IMR-90 (cell line): ENCODE results near the gene RAB20. TPM values are rescaled to one million over a fixed set of nuclear protein-coding genes. Genes with fewer than 3 reads are reported as not detected.

Experiments
- ATAC-seq: fragments of 200-7000 bp; cut with Tn5 transposase; 2 replicates; pipeline ENCODE4 v1.9.1; 2020; ENCODE audit warnings: low read depth, mild to moderate bottlenecking, moderate library complexity
- BruUV-seq: library from RNA; stranded (reverse); fragments of 400-500 nt; replicated peaks from 2 replicates; lab custom pipeline; 2021; lab: Mats Ljungman, UMichigan
- CTCF ChIA-PET: fragments of 300-600 bp; formaldehyde crosslinking; extraction: SDS; loops from one replicate; lab custom pipeline; 2021; ENCODE audit warnings: antibody characterized with exemption; lab: Yijun Ruan, JAX
- POLR2A ChIA-PET: fragments of 300-600 bp; sonication (Branson Sonifier 250); formaldehyde crosslinking; loops from one replicate; lab custom pipeline; 2022; ENCODE audit warnings: antibody characterized with exemption; ENCODE audit not compliant: unreplicated experiment; lab: Charles Lee
- DNase-seq: peaks from one replicate; pipeline ENCODE4 v3.0.0; 2013
- H2AFZ ChIP-seq: replicated peaks from 2 replicates; pipeline ENCODE3; 2013; ENCODE audit warnings: low read length, mild to moderate bottlenecking; ENCODE audit not compliant: poor library complexity
- H2AK5ac ChIP-seq: 2 replicates; pipeline ENCODE4 v1.6.1; 2013; ENCODE audit warnings: low read depth, low read length, inconsistent platforms
- H2AK9ac ChIP-seq: replicated peaks from 2 replicates; pipeline ENCODE3; 2013; ENCODE audit warnings: mild to moderate bottlenecking, low read depth, low read length, moderate library complexity; ENCODE audit not compliant: poor library complexity
- H2BK120ac ChIP-seq: 2 replicates; pipeline ENCODE4 v1.6.1; 2013; ENCODE audit warnings: low read depth, low read length, inconsistent platforms
- H2BK15ac ChIP-seq: 3 replicates; pipeline ENCODE4 v1.6.1; 2013; ENCODE audit warnings: low read depth, low read length, inconsistent platforms
- H2BK20ac ChIP-seq: 2 replicates; pipeline ENCODE4 v1.6.1; 2013; ENCODE audit warnings: low read depth, mild to moderate bottlenecking, inconsistent platforms, low read length, moderate library complexity
- H2BK5ac ChIP-seq: 2 replicates; pipeline ENCODE4 v1.6.1; 2013; ENCODE audit warnings: mild to moderate bottlenecking, low read depth, low read length, inconsistent platforms; ENCODE audit not compliant: poor library complexity, severe bottlenecking
- H3K14ac ChIP-seq: replicated peaks from 2 replicates; pipeline ENCODE4 v1.6.1; 2013; ENCODE audit warnings: low read depth, low read length, inconsistent platforms
- H3K18ac ChIP-seq: 2 replicates; pipeline ENCODE4 v1.6.1; 2013; ENCODE audit warnings: low read depth, low read length, control low read depth
- H3K23ac ChIP-seq: 2 replicates; pipeline ENCODE4 v1.6.1; 2013; ENCODE audit warnings: low read depth, low read length, inconsistent platforms
- H3K27ac ChIP-seq: 2 replicates; pipeline ENCODE4 v1.5.1; 2013; ENCODE audit warnings: mild to moderate bottlenecking, control low read depth, low read length; ENCODE audit not compliant: insufficient read depth
- H3K27me3 ChIP-seq: 2 replicates; pipeline ENCODE4 v1.6.1; 2013; ENCODE audit warnings: low read length; ENCODE audit not compliant: control insufficient read depth, insufficient read depth
- H3K36me3 ChIP-seq: 2 replicates; pipeline ENCODE4 v1.6.1; 2013; ENCODE audit warnings: low read length, mixed read lengths; ENCODE audit not compliant: control insufficient read depth, insufficient read depth
- H3K4ac ChIP-seq: 2 replicates; pipeline ENCODE4 v1.6.1; 2013; ENCODE audit warnings: low read depth, low read length, inconsistent platforms
- H3K4me1 ChIP-seq: 2 replicates; pipeline ENCODE4 v1.6.1; 2013; ENCODE audit warnings: low read length, mixed read lengths; ENCODE audit not compliant: control insufficient read depth, insufficient read depth
- H3K4me2 ChIP-seq: 2 replicates; pipeline ENCODE4 v1.6.1; 2013; ENCODE audit warnings: low read depth, mild to moderate bottlenecking, control low read depth, low read length, moderate library complexity
- H3K4me3 ChIP-seq: 2 replicates; pipeline ENCODE4 v1.5.1; 2013; ENCODE audit warnings: low read depth, mild to moderate bottlenecking, control low read depth, low read length, moderate library complexity; ENCODE audit not compliant: insufficient read depth
- H3K56ac ChIP-seq: 2 replicates; pipeline ENCODE4 v1.6.1; 2013; ENCODE audit warnings: low read length, inconsistent platforms; ENCODE audit not compliant: insufficient read depth; ENCODE audit errors: extremely low read depth
- H3K79me1 ChIP-seq, 2 experiments: 2 replicates each; pipeline ENCODE4 v1.6.1; 2013; ENCODE audit warnings: low read length in 2 of 2, inconsistent platforms in 1 of 2, low read depth in 1 of 2
- H3K9ac ChIP-seq: 2 replicates; pipeline ENCODE4 v1.6.1; 2013; ENCODE audit warnings: low read depth, low read length, control low read depth
- H3K9me1 ChIP-seq: 2 replicates; pipeline ENCODE4 v1.6.1; 2013; ENCODE audit warnings: low read length, inconsistent platforms; ENCODE audit not compliant: insufficient read depth
- H3K9me3 ChIP-seq: 2 replicates; pipeline ENCODE4 v1.6.1; 2013; ENCODE audit warnings: low read length; ENCODE audit not compliant: control insufficient read depth, insufficient read depth
- H4K20me1 ChIP-seq: 2 replicates; pipeline ENCODE4 v1.6.1; 2013; ENCODE audit warnings: low read length, inconsistent platforms; ENCODE audit not compliant: insufficient read depth
- H4K5ac ChIP-seq: 2 replicates; pipeline ENCODE4 v1.6.1; 2013; ENCODE audit warnings: mild to moderate bottlenecking, low read depth, low read length, control low read depth
- H4K8ac ChIP-seq, 2 experiments: 2 replicates each; pipeline ENCODE4 v1.6.1; 2013; ENCODE audit warnings: low read depth in 2 of 2, low read length in 2 of 2, control low read depth in 1 of 2, inconsistent platforms in 1 of 2
- H4K91ac ChIP-seq: 2 replicates; pipeline ENCODE4 v1.6.1; 2013; ENCODE audit warnings: low read depth, low read length, inconsistent platforms; ENCODE audit not compliant: insufficient read depth
- CEBPB ChIP-seq: IDR thresholded peaks from 2 replicates; pipeline ENCODE4 v1.6.1; 2012; ENCODE audit warnings: low read depth, low read length, improper control_type of control experiment
- MAFK ChIP-seq: IDR thresholded peaks from 2 replicates; pipeline ENCODE4 v1.6.1; 2012; ENCODE audit warnings: low read depth, low read length, improper control_type of control experiment
- NFE2L2 ChIP-seq: fragments of 150-350 bp; IDR thresholded peaks from 2 replicates; pipeline ENCODE4 v1.6.1; 2016; ENCODE audit warnings: low read depth, mild to moderate bottlenecking, low read length
- POLR2A ChIP-seq: IDR thresholded peaks from 2 replicates; pipeline ENCODE4 v1.6.1; 2012; ENCODE audit warnings: mild to moderate bottlenecking, low read depth, low read length
- RAD21 ChIP-seq: IDR thresholded peaks from 2 replicates; pipeline ENCODE4 v1.6.1; 2012; ENCODE audit warnings: low read length, improper control_type of control experiment
- WGBS, 2 experiments: methylation state at CpG; one replicate each; pipeline versions ENCODE4 v1.1.5 to v1.1.7; 2013; ENCODE audit warnings: missing lambda C conversion rate in 2 of 2; ENCODE audit not compliant: insufficient read length in 1 of 2; ENCODE audit errors: extremely low coverage in 2 of 2; 5-methylcytosine and 5-hydroxymethylcytosine counted together
- dilution Hi-C: fragments of 300-500 bp; cut with HindIII; formaldehyde crosslinking; loops from one replicate; pipeline ENCODE4 v1.14.3; 2018; ENCODE audit warnings: low sequenced_read_pairs; ENCODE audit not compliant: unreplicated experiment
- in situ Hi-C: fragments of 300-500 bp; cut with MboI; formaldehyde crosslinking; loops from 3 replicates; pipeline ENCODE4 v1.14.3; 2019; ENCODE audit warnings: low sequenced_read_pairs, inconsistent platforms, mixed read lengths
- intact Hi-C: fragments of 100-400 bp; cut with micrococcal nuclease; formaldehyde crosslinking; loops from 2 replicates; pipeline ENCODE4 v1.10.0; 2022
- polyA plus RNA-seq, 3 experiments: library from polyadenylated mRNA; depleted of rRNA; stranded (reverse); fragments of >200 nt; gene quantifications; 2 replicates each; pipeline ENCODE4 v1.2.3, GENCODE V29; 2012; ENCODE audit warnings: low replicate concordance in 1 of 3
- total RNA-seq: library from RNA; depleted of rRNA; stranded (reverse); fragments of >200 nt; gene quantifications from 2 replicates; pipeline ENCODE4 v1.2.3, GENCODE V29; 2012

RAB20 gene
- total and polyA plus RNA-seq, 2 of the 4 experiments (the other 2 are of a cell fraction), result 3.8 to 5.1 TPM

- ATAC-seq (no peak), DNase-seq (no peak)
- no peak overlapping the region for H2AK9ac ChIP-seq
- H3K79me1 ChIP-seq, result no peaks in the 10 kb centered on the region
- no peak overlapping the region for H3K9ac ChIP-seq
- H3K18ac ChIP-seq, result no peak overlapping the region
- no peak overlapping the region for H3K14ac ChIP-seq
- H3K4me2 ChIP-seq, result no peak overlapping the region
- H3K27ac ChIP-seq, result no peak overlapping the region
- H4K8ac ChIP-seq, result no peak overlapping the region
- H3K27me3 ChIP-seq, result no peaks in the 10 kb centered on the region
- no peak overlapping the region for H3K4ac ChIP-seq
- H3K4me1 ChIP-seq, result no peaks in the 10 kb centered on the region; the same call in 1 of the 2 replicates
- H2BK120ac ChIP-seq, result no peak overlapping the region
- H3K9me3 ChIP-seq, result no peaks in the 10 kb centered on the region
- no peak overlapping the region for H2AK5ac ChIP-seq
- dilution Hi-C loops, result no loop called here
- no peak overlapping the region for H4K5ac ChIP-seq
- no peak overlapping the region for H2AFZ ChIP-seq
- intact Hi-C loops, result no loop called here
- H4K20me1 ChIP-seq, result no peaks in the 10 kb centered on the region; the same call in 1 of the 2 replicates
- H2BK20ac ChIP-seq, result no peak overlapping the region
- ChIA-PET POLR2A (no interaction called here), CTCF (no interaction called here)
- BruUV-seq, result no TSS peak
- no peak for TF ChIP-seq RAD21
- no peak for TF ChIP-seq CEBPB
- no peak for TF ChIP-seq MAFK
- no peak for TF ChIP-seq NFE2L2
- no peak for TF ChIP-seq POLR2A
- H3K23ac ChIP-seq, result no peak overlapping the region
- H2BK15ac ChIP-seq, result no peak overlapping the region
- in situ Hi-C loops, result no loop called here
- no peak overlapping the region for H2BK5ac ChIP-seq
- H3K9me1 ChIP-seq, result peaks cover 11% of the 10 kb centered on the region
- H3K36me3 ChIP-seq, result peaks cover 10% of the 10 kb centered on the region
- H4K91ac ChIP-seq, result no peak overlapping the region
- WGBS, 2 experiments, result 100% methylated on average over 2 of the region's 7 CpGs; no CpG with 5 or more reads in 1 of the 2 experiments
- no peak overlapping the region for H3K4me3 ChIP-seq
- no peak overlapping the region for H3K56ac ChIP-seq
Measured at GRCh38 chr13:110519506-110519905, 42.0 kb downstream of the RAB20 start.
